Suprapubic skin (tissue), 3 donors: ENCODE data around the gene HEXD.

Experiments used
- POLR2AphosphoS5 ChIP-seq, 3 donors: sonication (generic); formaldehyde crosslinking; IDR thresholded peaks; one replicate each; pipeline ENCODE4 v1.6.1; 2017; ENCODE audit warnings: antibody characterized with exemption in 3 of 3
- TF ChIP-seq, protein P1 (sequence below), 2 donors: fragments of 200-600 bp in 1 of 2; fragments of 450-650 bp in 1 of 2; sonication (generic) in 1 of 2; IDR thresholded peaks; one replicate each; pipeline ENCODE4 v1.5.1; 2016 to 2019; ENCODE audit warnings: antibody characterized with exemption in 2 of 2, mild to moderate bottlenecking in 1 of 2, moderate library complexity in 1 of 2

DNA sequence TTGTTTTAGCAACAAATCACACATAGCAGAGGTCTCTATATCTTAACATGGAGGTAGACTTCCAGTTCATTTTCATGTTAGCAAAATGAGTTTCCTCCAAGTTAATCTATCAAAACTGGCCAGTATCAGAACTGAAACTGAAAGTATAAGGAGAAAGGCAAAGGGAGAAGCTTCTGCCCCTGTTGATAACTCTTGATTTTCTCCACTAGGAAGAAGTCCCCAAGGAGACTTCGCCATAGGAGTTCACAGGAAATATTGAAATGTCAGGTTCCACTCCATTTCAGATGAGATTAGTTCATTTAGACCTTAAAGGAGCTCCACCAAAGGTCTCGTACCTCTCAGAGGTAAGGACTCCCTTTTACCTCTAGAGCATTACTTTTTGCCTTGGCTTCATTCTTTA lies 1.4 kb downstream of the HEXD start:
- TF ChIP-seq POLR2AphosphoS5 (IDR thresholded peaks at IDR 0.05): no peak
- TF ChIP-seq, protein P1, sequence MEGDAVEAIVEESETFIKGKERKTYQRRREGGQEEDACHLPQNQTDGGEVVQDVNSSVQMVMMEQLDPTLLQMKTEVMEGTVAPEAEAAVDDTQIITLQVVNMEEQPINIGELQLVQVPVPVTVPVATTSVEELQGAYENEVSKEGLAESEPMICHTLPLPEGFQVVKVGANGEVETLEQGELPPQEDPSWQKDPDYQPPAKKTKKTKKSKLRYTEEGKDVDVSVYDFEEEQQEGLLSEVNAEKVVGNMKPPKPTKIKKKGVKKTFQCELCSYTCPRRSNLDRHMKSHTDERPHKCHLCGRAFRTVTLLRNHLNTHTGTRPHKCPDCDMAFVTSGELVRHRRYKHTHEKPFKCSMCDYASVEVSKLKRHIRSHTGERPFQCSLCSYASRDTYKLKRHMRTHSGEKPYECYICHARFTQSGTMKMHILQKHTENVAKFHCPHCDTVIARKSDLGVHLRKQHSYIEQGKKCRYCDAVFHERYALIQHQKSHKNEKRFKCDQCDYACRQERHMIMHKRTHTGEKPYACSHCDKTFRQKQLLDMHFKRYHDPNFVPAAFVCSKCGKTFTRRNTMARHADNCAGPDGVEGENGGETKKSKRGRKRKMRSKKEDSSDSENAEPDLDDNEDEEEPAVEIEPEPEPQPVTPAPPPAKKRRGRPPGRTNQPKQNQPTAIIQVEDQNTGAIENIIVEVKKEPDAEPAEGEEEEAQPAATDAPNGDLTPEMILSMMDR (IDR thresholded peaks at IDR 0.05): no peak
